Measurements from ENCODE around the gene ANKMY1. TPM values are rescaled to one million over a fixed set of nuclear protein-coding genes. Genes with fewer than 3 reads are reported as not detected.

The ANKMY1 gene
- total and polyA plus RNA-seq, 2 of the 8 experiments (the other 6 are each of a cell fraction or from before 2014, with no cell fraction given), result 4.5 to 4.8 TPM

DNA sequence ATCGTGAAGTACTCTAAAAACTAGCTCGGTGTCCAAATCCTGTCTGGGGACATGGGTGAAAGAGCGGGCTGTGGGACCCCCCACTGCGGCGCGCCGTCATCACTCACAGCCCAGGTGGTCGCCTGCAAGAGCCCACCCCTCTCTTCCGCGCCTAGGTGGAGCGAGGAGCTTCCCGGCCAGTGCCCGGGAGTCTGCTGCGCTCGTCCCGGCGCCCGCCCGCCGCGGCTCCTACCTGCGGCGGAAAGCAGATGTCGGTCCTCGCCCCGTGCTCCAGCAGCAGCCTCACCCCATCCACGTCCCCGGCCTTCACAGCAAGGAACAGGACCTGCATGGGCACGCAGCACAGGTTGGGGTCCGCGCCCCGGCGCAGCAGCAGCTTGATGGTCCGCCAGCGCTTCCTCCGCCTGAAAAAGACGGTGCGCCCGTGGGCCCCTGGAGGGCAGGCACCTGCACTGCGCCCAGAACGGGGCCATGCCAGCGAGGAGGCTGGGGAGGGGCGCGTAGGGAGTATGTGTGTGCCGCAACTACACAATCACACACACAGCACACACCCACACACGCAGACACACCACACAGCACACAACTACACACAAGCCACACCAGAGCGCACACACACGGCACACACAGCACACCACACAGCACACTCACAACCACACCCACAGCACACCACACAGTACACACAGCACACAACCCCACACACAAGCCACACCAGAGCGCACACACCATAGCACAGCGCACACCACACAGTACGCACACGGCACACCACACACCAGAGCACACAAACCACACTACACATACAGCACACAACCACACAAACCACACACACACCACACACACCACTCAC lies 37.4 kb downstream of the ANKMY1 start:
- Histone ChIP-seq H2BK20ac (ENCODE audit: low read length) (peak overlapping the region; percentile 82; the same call in 1 of the 2 replicates), H3K36me3 (ENCODE audit: control insufficient read depth in 2 of 4, insufficient read depth in 4 of 4, low read length in 3 of 4) (no peaks in the 10 kb centered on the region), H4K91ac (replicated peaks; ENCODE audit: insufficient read length, low read length) (peak overlapping the region; percentile 97), H2BK12ac (ENCODE audit: low read depth, low read length) (peak overlapping the region; percentile 97; the same call in 1 of the 2 replicates), H2AFZ (ENCODE audit: low read length) (peak overlapping the region; percentile 40; the same call in 1 of the 2 replicates), H3K14ac (ENCODE audit: insufficient read length) (no peak overlapping the region), H3K4ac (replicated peaks; ENCODE audit: insufficient read length, low read depth, low read length) (peak overlapping the region; percentile 69), H2BK15ac (ENCODE audit: low read length) (peak overlapping the region; percentile 99; the same call in 1 of the 2 replicates), H3K56ac (replicated peaks; ENCODE audit: insufficient read length, low read depth, low read length) (no peak overlapping the region), H3K9me3 (ENCODE audit: insufficient read depth in 2 of 2, low read depth in 1 of 2, low read length in 1 of 2) (peaks cover 14 to 27% of the 10 kb centered on the region in 2 experiments), H3K23me2 (ENCODE audit: low read depth, low read length) (peaks cover 5% of the 10 kb centered on the region; the same call in 1 of the 2 replicates), H3K27ac (ENCODE audit: low read depth, low read length) (no peak overlapping the region), H2BK120ac (replicated peaks; ENCODE audit: low read depth, low read length) (no peak overlapping the region), H3K23ac (ENCODE audit: insufficient read length) (no peak overlapping the region), H3K4me1 (replicated peaks in 1 of 4; ENCODE audit: control insufficient read depth in 3 of 4, insufficient read depth in 4 of 4, low read length in 3 of 4) (peaks cover 0 to 8% (median 3%) of the 10 kb centered on the region in 4 experiments; a peak in 4 of 7 replicates), H3K27me3 (replicated peaks in 1 of 4; ENCODE audit: control insufficient read depth in 3 of 4, extremely low read depth in 1 of 4, insufficient read depth in 3 of 4, low read length in 3 of 4) (peaks cover 0 to 27% (median 23%) of the 10 kb centered on the region in 4 experiments; a peak in 6 of 7 replicates), H3K79me1 (ENCODE audit: low read depth, low read length) (no peaks in the 10 kb centered on the region), H3K4me3 (ENCODE audit: extremely low read depth in 1 of 4, insufficient read depth in 2 of 4, low read depth in 3 of 4, low read length in 4 of 4) (peak overlapping the region; percentile 20 to 59 (median 41)), H3K18ac (ENCODE audit: extremely low read depth, low read length) (peak overlapping the region; percentile 81; the same call in 1 of the 2 replicates), H2AK5ac (ENCODE audit: low read depth, low read length) (peak overlapping the region; percentile 100), H3K9ac (replicated peaks in 1 of 4; ENCODE audit: extremely low read depth in 1 of 4, low read depth in 3 of 4, low read length in 3 of 4) (peak overlapping the region in 2 of 4 experiments; percentile 1 to 4; a peak in 2 of 7 replicates), H4K20me1 (replicated peaks in 1 of 2; ENCODE audit: control insufficient read depth in 1 of 2, insufficient read depth in 2 of 2, low read length in 2 of 2) (peaks cover 0 to 4% of the 10 kb centered on the region in 2 experiments), H3K79me2 (ENCODE audit: control insufficient read depth in 1 of 2, insufficient read depth in 2 of 2, low read length in 2 of 2) (no peaks in the 10 kb centered on the region), H2BK5ac (ENCODE audit: low read depth, low read length) (no peak overlapping the region), H4K5ac (ENCODE audit: insufficient read length, low read depth, low read length) (no peak overlapping the region), H4K8ac (ENCODE audit: extremely low read depth, insufficient read depth, low read length) (peak overlapping the region; percentile 66; the same call in 1 of the 2 replicates), H3K4me2 (ENCODE audit: insufficient read depth in 1 of 2, low read depth in 2 of 2, low read length in 2 of 2) (peak overlapping the region; percentile 70 to 90)
- FAIRE-seq, result no peak
- POLR2A ChIA-PET (ENCODE audit: partially characterized antibody), result interaction anchor here (0.7 kb wide), 1 partner anchor 9 kb away, joined by 3 read pairs; no protein-coding TSS in a partner anchor
- WGBS, 2 experiments (ENCODE audit: extremely low coverage in 1 of 2, insufficient coverage in 1 of 2, insufficient read length in 1 of 2, insufficient replicate concordance in 2 of 2, low coverage in 1 of 2, low lambda C conversion rate in 2 of 2, missing lambda C conversion rate in 1 of 2), result 27% methylated on average over 50 of the region's 52 CpGs; no CpG with 5 or more reads in 1 of the 2 experiments
- DNase-seq (ENCODE audit: low read depth in 1 of 2, low spot score in 2 of 2), result peak; percentile 15 to 63
- CTCF ChIA-PET (ENCODE audit: partially characterized antibody), result interaction anchor here (1.3 to 1.8 kb wide), 2 partner anchors 13 to 22 kb away, joined by 3 to 4 read pairs; no protein-coding TSS in a partner anchor
- 0 out of 2 replicates have a peak, but pooled peaks have one; percentile 16 for TF ChIP-seq TBP (IDR thresholded peaks at IDR 0.05; ENCODE audit: low read depth, low read length)
- TF ChIP-seq SRF (IDR thresholded peaks at IDR 0.05; ENCODE audit: low read depth, low read length), result no peak
- TF ChIP-seq, protein P1, sequence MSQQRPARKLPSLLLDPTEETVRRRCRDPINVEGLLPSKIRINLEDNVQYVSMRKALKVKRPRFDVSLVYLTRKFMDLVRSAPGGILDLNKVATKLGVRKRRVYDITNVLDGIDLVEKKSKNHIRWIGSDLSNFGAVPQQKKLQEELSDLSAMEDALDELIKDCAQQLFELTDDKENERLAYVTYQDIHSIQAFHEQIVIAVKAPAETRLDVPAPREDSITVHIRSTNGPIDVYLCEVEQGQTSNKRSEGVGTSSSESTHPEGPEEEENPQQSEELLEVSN (IDR thresholded peaks at IDR 0.05), result 0 out of 2 replicates have a peak, but pooled peaks have one; percentile 15
- TF ChIP-seq EZH2 (IDR thresholded peaks at IDR 0.05; ENCODE audit: low read depth, low read length, severe bottlenecking), result no peak
- TF ChIP-seq CREB1 (IDR thresholded peaks at IDR 0.05), result peak; percentile 56
- TF ChIP-seq BRCA1 (IDR thresholded peaks at IDR 0.05; ENCODE audit: low read depth, low read length), result no peak
- TF ChIP-seq GABPA (IDR thresholded peaks at IDR 0.05; ENCODE audit: borderline replicate concordance, insufficient read depth, low read length), result peak; percentile 34; the same call in 1 of the 2 replicates
- peak; percentile 93 for TF ChIP-seq KDM4A (IDR thresholded peaks at IDR 0.05; ENCODE audit: low read depth, low read length, severe bottlenecking)
